ENCODE results near the gene CCL5.

The CCL5 gene

DNA sequence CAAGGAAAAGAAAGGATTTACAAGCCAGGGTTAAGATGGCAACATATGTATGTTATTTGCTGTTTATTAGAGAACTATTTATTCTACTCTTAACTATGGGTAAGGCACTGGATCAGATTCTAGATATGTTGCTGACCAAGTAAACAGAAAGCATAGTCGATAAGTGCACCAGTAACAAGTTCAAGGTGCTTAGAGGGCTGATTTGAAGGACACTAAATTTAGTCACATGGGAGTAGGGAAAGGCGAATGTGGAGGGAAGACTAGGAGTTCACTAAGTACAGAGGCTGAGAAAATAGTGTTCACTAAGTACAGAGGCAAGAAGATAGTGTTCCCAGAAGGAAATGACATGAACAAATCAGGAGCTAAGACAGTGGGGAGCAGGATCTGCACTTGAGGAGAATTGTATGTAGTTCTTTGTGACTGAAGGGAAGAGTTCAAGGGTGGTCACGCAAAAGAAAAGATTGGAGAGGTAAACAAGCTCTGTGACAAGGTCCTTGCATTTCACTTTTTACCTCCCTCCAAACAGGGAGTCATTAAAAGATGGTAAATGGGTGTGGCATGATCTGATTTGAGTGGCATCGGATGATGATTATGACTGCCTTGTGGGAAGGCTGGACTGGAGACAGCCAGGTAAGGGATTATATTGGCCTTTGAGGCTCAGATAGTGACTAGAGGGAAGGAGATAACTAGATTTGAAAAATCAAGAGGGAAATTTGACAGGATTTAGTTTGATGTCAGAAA, 32.4 kb downstream of the CCL5 start:
- no peak for DNase-seq (ENCODE audit: low read depth, low spot score)
- Histone ChIP-seq H3K9ac (ENCODE audit: insufficient read length, low read depth) (no peak overlapping the region), H3K4me3 (ENCODE audit: insufficient read length, low read depth) (no peak overlapping the region), H3K36me3 (ENCODE audit: insufficient read depth, insufficient read length, low read length) (peaks cover 63% of the 10 kb centered on the region), H3K27me3 (ENCODE audit: insufficient read depth, insufficient read length) (no peaks in the 10 kb centered on the region), H3K9me3 (ENCODE audit: insufficient read depth, low read length) (no peaks in the 10 kb centered on the region), H3K4me1 (ENCODE audit: insufficient read depth, insufficient read length) (no peaks in the 10 kb centered on the region)
- no peak for TF ChIP-seq ZNF274 (IDR thresholded peaks at IDR 0.05; ENCODE audit: low read depth, low read length)
- no peak for TF ChIP-seq SUZ12 (IDR thresholded peaks at IDR 0.05; ENCODE audit: extremely low read depth, insufficient read depth, insufficient read length)
- TF ChIP-seq YY1 (IDR thresholded peaks at IDR 0.05; ENCODE audit: insufficient read depth, insufficient read length): no peak

DNA sequence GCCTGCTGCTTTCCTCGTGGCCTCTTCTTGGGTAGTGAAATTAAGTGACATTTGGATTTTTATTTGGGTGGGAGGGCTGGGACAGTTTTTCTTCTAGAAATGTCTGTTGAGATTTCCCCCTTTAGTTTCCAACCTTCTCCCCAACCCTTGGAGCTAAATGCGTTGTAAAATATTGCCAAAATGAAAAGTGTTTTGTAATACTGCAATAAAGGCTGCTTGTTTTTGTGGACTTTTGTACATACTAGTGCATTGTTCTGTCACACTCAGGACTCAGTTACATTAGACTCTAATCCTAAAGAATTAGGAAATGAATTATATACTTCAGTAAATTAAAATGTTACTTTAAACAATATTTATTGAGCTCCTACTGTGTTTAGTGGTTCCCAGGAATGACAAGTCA, 33.2 kb downstream of the CCL5 start:
- H3K9ac ChIP-seq (ENCODE audit: insufficient read length, low read depth): no peak overlapping the region
- no peaks in the 10 kb centered on the region for H3K9me3 ChIP-seq (ENCODE audit: insufficient read depth, low read length)
- no peak overlapping the region for H3K4me3 ChIP-seq (ENCODE audit: insufficient read length, low read depth)
- DNase-seq (ENCODE audit: low read depth, low spot score): no peak
- TF ChIP-seq ZNF274 (IDR thresholded peaks at IDR 0.05; ENCODE audit: low read depth, low read length) (no peak), SUZ12 (IDR thresholded peaks at IDR 0.05; ENCODE audit: extremely low read depth, insufficient read depth, insufficient read length) (no peak), YY1 (IDR thresholded peaks at IDR 0.05; ENCODE audit: insufficient read depth, insufficient read length) (no peak)
- no peaks in the 10 kb centered on the region for H3K27me3 ChIP-seq (ENCODE audit: insufficient read depth, insufficient read length)
- peaks cover 70% of the 10 kb centered on the region for H3K36me3 ChIP-seq (ENCODE audit: insufficient read depth, insufficient read length, low read length)
- H3K4me1 ChIP-seq (ENCODE audit: insufficient read depth, insufficient read length): no peaks in the 10 kb centered on the region

DNA sequence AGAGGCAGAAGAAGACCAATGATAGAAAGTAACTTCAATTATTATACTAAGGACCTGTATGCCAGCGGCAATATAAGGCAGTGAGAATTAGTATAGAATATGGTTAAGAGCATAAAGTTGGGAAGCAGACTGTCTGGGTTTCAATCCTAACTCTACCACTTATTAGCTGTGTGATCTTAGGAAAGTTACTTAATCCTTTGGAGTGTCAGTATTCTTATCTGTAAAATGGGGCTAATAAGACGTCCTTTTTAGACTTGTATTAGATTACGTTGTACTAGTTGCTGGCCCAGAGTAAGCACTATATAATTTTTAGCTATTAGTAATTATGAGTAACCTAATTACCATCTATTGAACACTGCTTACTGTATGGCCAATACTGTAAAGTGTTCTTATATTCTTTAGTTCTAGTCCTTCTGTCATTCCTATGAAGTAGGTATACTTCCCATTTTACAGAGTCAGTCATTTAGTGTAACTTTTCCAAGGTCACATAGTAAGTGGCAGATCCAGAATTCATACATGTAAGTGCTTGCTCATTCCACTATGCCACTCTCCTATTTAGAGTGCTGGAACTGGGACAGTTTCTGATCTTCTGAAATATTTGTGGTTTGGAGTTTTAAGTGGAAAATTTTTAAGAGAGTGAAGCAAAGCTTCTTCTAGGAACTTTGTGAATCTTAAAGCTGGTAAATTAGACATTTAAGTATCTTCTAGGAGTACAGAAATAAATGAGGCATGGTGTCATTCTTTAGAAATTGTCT, 33.9 kb downstream of the CCL5 start:
- no peak for DNase-seq (ENCODE audit: low read depth, low spot score)
- H3K27me3 ChIP-seq (ENCODE audit: insufficient read depth, insufficient read length): no peaks in the 10 kb centered on the region
- no peak overlapping the region for H3K9ac ChIP-seq (ENCODE audit: insufficient read length, low read depth)
- H3K9me3 ChIP-seq (ENCODE audit: insufficient read depth, low read length): no peaks in the 10 kb centered on the region
- no peaks in the 10 kb centered on the region for H3K4me1 ChIP-seq (ENCODE audit: insufficient read depth, insufficient read length)
- TF ChIP-seq ZNF274 (IDR thresholded peaks at IDR 0.05; ENCODE audit: low read depth, low read length) (no peak), YY1 (IDR thresholded peaks at IDR 0.05; ENCODE audit: insufficient read depth, insufficient read length) (no peak), SUZ12 (IDR thresholded peaks at IDR 0.05; ENCODE audit: extremely low read depth, insufficient read depth, insufficient read length) (no peak)
- H3K36me3 ChIP-seq (ENCODE audit: insufficient read depth, insufficient read length, low read length): peaks cover 75% of the 10 kb centered on the region
- no peak overlapping the region for H3K4me3 ChIP-seq (ENCODE audit: insufficient read length, low read depth)

DNA sequence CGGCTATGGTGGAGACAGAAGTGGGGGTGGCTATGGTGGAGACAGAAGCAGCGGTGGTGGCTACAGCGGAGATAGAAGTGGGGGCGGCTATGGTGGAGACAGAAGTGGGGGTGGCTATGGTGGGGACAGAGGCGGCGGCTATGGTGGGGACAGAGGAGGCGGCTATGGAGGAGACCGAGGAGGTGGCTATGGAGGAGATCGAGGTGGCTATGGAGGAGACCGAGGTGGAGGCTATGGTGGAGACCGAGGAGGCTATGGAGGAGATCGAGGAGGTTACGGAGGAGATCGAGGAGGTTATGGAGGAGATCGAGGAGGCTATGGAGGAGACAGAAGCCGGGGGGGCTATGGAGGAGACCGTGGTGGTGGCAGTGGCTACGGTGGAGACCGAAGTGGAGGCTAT, 35.6 kb downstream of the CCL5 start:
- no peak for TF ChIP-seq ZNF274 (IDR thresholded peaks at IDR 0.05; ENCODE audit: low read depth, low read length)
- Histone ChIP-seq H3K9ac (ENCODE audit: insufficient read length, low read depth) (no peak overlapping the region), H3K36me3 (ENCODE audit: insufficient read depth, insufficient read length, low read length) (peaks cover 72% of the 10 kb centered on the region), H3K27me3 (ENCODE audit: insufficient read depth, insufficient read length) (no peaks in the 10 kb centered on the region), H3K4me1 (ENCODE audit: insufficient read depth, insufficient read length) (no peaks in the 10 kb centered on the region), H3K9me3 (ENCODE audit: insufficient read depth, low read length) (no peaks in the 10 kb centered on the region), H3K4me3 (ENCODE audit: insufficient read length, low read depth) (no peak overlapping the region)
- DNase-seq (ENCODE audit: low read depth, low spot score): no peak

DNA sequence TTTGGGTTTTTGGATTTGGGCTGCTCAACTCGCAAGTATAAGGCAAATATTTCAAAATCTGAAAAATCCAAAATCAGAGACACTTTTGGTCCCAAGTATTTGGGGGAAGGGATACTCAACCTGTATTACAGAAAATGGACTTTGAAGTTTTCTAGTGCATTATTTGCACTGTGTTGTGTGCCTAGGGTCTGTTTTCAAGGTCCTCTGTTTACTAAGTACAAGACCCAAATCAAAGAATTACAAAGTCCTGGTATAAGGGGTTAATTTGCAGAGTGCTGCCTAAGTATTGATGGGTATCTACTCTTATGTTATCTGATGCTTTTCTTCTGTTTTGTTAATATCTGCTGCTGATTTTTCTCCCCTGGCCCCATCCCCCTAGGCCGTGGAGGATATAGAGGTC, 36.5 kb downstream of the CCL5 start:
- H3K9ac ChIP-seq (ENCODE audit: insufficient read length, low read depth): no peak overlapping the region
- H3K4me1 ChIP-seq (ENCODE audit: insufficient read depth, insufficient read length): no peaks in the 10 kb centered on the region
- H3K27me3 ChIP-seq (ENCODE audit: insufficient read depth, insufficient read length): no peaks in the 10 kb centered on the region
- no peak overlapping the region for H3K4me3 ChIP-seq (ENCODE audit: insufficient read length, low read depth)
- DNase-seq (ENCODE audit: low read depth, low spot score): no peak
- H3K36me3 ChIP-seq (ENCODE audit: insufficient read depth, insufficient read length, low read length): peaks cover 71% of the 10 kb centered on the region
- H3K9me3 ChIP-seq (ENCODE audit: insufficient read depth, low read length): no peaks in the 10 kb centered on the region
- TF ChIP-seq SUZ12 (IDR thresholded peaks at IDR 0.05; ENCODE audit: extremely low read depth, insufficient read depth, insufficient read length) (no peak), YY1 (IDR thresholded peaks at IDR 0.05; ENCODE audit: insufficient read depth, insufficient read length) (no peak), ZNF274 (IDR thresholded peaks at IDR 0.05; ENCODE audit: low read depth, low read length) (no peak)

DNA sequence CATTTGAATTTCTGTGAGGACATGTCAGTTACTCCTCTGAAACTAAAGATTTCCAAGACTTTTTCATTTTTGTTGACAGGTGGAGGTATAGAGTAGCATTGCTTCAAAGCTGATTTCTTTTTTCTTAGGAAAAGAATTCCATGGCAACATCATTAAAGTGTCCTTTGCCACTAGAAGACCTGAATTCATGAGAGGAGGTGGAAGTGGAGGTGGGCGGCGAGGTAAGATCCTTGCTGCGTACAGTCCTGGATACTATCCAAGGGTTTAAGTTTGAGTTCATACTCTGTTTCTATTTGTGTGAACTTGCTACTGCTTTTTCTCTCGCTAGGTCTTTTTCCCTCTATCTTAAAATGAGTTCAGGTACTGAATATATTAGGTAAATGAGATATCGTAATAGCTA, 37.9 kb downstream of the CCL5 start:
- no peak overlapping the region for H3K4me3 ChIP-seq (ENCODE audit: insufficient read length, low read depth)
- no peaks in the 10 kb centered on the region for H3K27me3 ChIP-seq (ENCODE audit: insufficient read depth, insufficient read length)
- TF ChIP-seq SUZ12 (IDR thresholded peaks at IDR 0.05; ENCODE audit: extremely low read depth, insufficient read depth, insufficient read length) (no peak), ZNF274 (IDR thresholded peaks at IDR 0.05; ENCODE audit: low read depth, low read length) (no peak), YY1 (IDR thresholded peaks at IDR 0.05; ENCODE audit: insufficient read depth, insufficient read length) (no peak)
- no peaks in the 10 kb centered on the region for H3K4me1 ChIP-seq (ENCODE audit: insufficient read depth, insufficient read length)
- H3K9me3 ChIP-seq (ENCODE audit: insufficient read depth, low read length): no peaks in the 10 kb centered on the region
- peaks cover 74% of the 10 kb centered on the region for H3K36me3 ChIP-seq (ENCODE audit: insufficient read depth, insufficient read length, low read length)
- DNase-seq (ENCODE audit: low read depth, low spot score): no peak
- no peak overlapping the region for H3K9ac ChIP-seq (ENCODE audit: insufficient read length, low read depth)

DNA sequence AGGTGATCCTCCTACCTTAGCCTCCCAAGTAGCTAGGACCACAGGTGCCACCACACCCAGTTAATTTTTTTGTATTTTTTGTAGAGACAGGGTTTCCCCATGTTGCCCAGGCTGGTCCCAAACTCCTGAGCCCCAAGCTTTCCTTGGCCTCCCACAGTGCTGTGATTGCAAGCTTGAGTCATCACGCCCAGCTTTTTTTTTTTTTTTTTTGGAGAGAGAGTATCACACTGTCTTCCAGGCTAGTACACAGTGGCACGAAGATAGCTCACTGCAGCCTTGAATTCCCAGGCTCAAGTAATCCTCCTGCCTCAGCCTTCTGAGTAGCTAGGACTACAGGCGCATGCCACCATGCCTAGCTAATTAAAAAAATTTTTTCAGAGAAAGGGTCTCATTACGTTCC, 38.7 kb downstream of the CCL5 start:
- H3K4me3 ChIP-seq (ENCODE audit: insufficient read length, low read depth): no peak overlapping the region
- TF ChIP-seq YY1 (IDR thresholded peaks at IDR 0.05; ENCODE audit: insufficient read depth, insufficient read length) (no peak), ZNF274 (IDR thresholded peaks at IDR 0.05; ENCODE audit: low read depth, low read length) (no peak), SUZ12 (IDR thresholded peaks at IDR 0.05; ENCODE audit: extremely low read depth, insufficient read depth, insufficient read length) (no peak)
- H3K9ac ChIP-seq (ENCODE audit: insufficient read length, low read depth): no peak overlapping the region
- no peaks in the 10 kb centered on the region for H3K9me3 ChIP-seq (ENCODE audit: insufficient read depth, low read length)
- peaks cover 76% of the 10 kb centered on the region for H3K36me3 ChIP-seq (ENCODE audit: insufficient read depth, insufficient read length, low read length)
- H3K27me3 ChIP-seq (ENCODE audit: insufficient read depth, insufficient read length): no peaks in the 10 kb centered on the region
- no peak for DNase-seq (ENCODE audit: low read depth, low spot score)
- no peaks in the 10 kb centered on the region for H3K4me1 ChIP-seq (ENCODE audit: insufficient read depth, insufficient read length)

All from NT2/D1 (cell line).